Measurements from ENCODE around the gene DSCAM.

The DSCAM gene

GRCh38 chr21:40706806-40707655 is 139.9 kb downstream of the DSCAM start:
- DNase-seq (ENCODE audit: low read depth in 2 of 2): no peak

GRCh38 chr21:40706176-40706575 is 140.8 kb downstream of the DSCAM start:
- DNase-seq (ENCODE audit: low read depth in 2 of 2): no peak

GRCh38 chr21:40704141-40704540 is 142.8 kb downstream of the DSCAM start:
- DNase-seq (ENCODE audit: low read depth in 2 of 2): no peak

GRCh38 chr21:40699366-40699765 is 147.6 kb downstream of the DSCAM start:
- no peak for DNase-seq (ENCODE audit: low read depth in 2 of 2)

GRCh38 chr21:40696246-40696645 is 150.7 kb downstream of the DSCAM start:
- no peak for DNase-seq (ENCODE audit: low read depth in 2 of 2)

GRCh38 chr21:40689840-40690360 is 157.1 kb downstream of the DSCAM start:
- no peak for DNase-seq (ENCODE audit: low read depth in 2 of 2)

GRCh38 chr21:40689217-40689616 is 157.7 kb downstream of the DSCAM start:
- DNase-seq (ENCODE audit: low read depth in 2 of 2): no peak

GRCh38 chr21:40688106-40688864 is 158.7 kb downstream of the DSCAM start:
- no peak for DNase-seq (ENCODE audit: low read depth in 2 of 2)

GRCh38 chr21:40687625-40688024 is 159.3 kb downstream of the DSCAM start:
- DNase-seq (ENCODE audit: low read depth in 2 of 2): no peak

- DNase-seq (ENCODE audit: low read depth in 2 of 2): no peak
Measured at GRCh38 chr21:40686526-40686925, 160.4 kb downstream of the DSCAM start.

- no peak for DNase-seq (ENCODE audit: low read depth in 2 of 2)
Measured at GRCh38 chr21:40685141-40685540, 161.8 kb downstream of the DSCAM start.

- DNase-seq (ENCODE audit: low read depth in 2 of 2): no peak
Measured at GRCh38 chr21:40684726-40685125, 162.2 kb downstream of the DSCAM start.

GRCh38 chr21:40683349-40683748 is 163.6 kb downstream of the DSCAM start:
- DNase-seq (ENCODE audit: low read depth in 2 of 2): no peak

GRCh38 chr21:40681164-40681859 is 165.6 kb downstream of the DSCAM start:
- no peak for DNase-seq (ENCODE audit: low read depth in 2 of 2)

GRCh38 chr21:40680311-40680710 is 166.6 kb downstream of the DSCAM start:
- no peak for DNase-seq (ENCODE audit: low read depth in 2 of 2)

- DNase-seq (ENCODE audit: low read depth in 2 of 2): no peak
Measured at GRCh38 chr21:40678681-40679284, 168.2 kb downstream of the DSCAM start.

- no peak for DNase-seq (ENCODE audit: low read depth in 2 of 2)
Measured at GRCh38 chr21:40675017-40675416, 171.9 kb downstream of the DSCAM start.

GRCh38 chr21:40672602-40673001 is 174.4 kb downstream of the DSCAM start:
- DNase-seq (ENCODE audit: low read depth in 2 of 2): no peak

- DNase-seq (ENCODE audit: low read depth in 2 of 2): no peak
Measured at GRCh38 chr21:40671716-40672115, 175.2 kb downstream of the DSCAM start.

- DNase-seq (ENCODE audit: low read depth in 2 of 2): no peak
Measured at GRCh38 chr21:40668555-40669275, 178.2 kb downstream of the DSCAM start.

GRCh38 chr21:40667967-40668366 is 179.0 kb downstream of the DSCAM start:
- DNase-seq (ENCODE audit: low read depth in 2 of 2): no peak
